HUES6 (cell line): ENCODE measurements around the gene SACM1L.

Source experiments
- H3K27ac ChIP-seq: 2 replicates; pipeline ENCODE4 v1.7.0; 2013; ENCODE audit warnings: low read depth, mild to moderate bottlenecking, low read length, inconsistent platforms
- H3K27me3 ChIP-seq: 2 replicates; pipeline ENCODE4 v1.6.1; 2013; ENCODE audit warnings: low read length; ENCODE audit not compliant: control insufficient read depth, insufficient read depth
- H3K36me3 ChIP-seq: 2 replicates; pipeline ENCODE4 v1.6.1; 2013; ENCODE audit warnings: low read length; ENCODE audit not compliant: control insufficient read depth, insufficient read depth
- H3K4me1 ChIP-seq: 2 replicates; pipeline ENCODE4 v1.6.1; 2013; ENCODE audit warnings: low read length; ENCODE audit not compliant: control insufficient read depth, insufficient read depth
- H3K4me3 ChIP-seq: 2 replicates; pipeline ENCODE4 v1.5.1; 2013; ENCODE audit warnings: low read depth, low read length
- H3K9ac ChIP-seq: one replicate; pipeline ENCODE4 v1.6.1; 2013; ENCODE audit warnings: mild to moderate bottlenecking, low read length
- H3K9me3 ChIP-seq: 2 replicates; pipeline ENCODE4 v1.6.1; 2013; ENCODE audit warnings: low read depth, low read length; ENCODE audit not compliant: control insufficient read depth, insufficient read depth

SACM1L gene

GRCh38 chr3:45670436-45670835, 18.8 kb upstream of the SACM1L start:
- H3K36me3 ChIP-seq: peaks cover 45% of the 10 kb centered on the region

GRCh38 chr3:45670991-45671390, 18.2 kb upstream of the SACM1L start:
- H3K9me3 ChIP-seq: no peaks in the 10 kb centered on the region
- H3K27me3 ChIP-seq: no peaks in the 10 kb centered on the region
- no peak overlapping the region for H3K4me3 ChIP-seq
- H3K36me3 ChIP-seq: peaks cover 41% of the 10 kb centered on the region
- H3K27ac ChIP-seq: no peak overlapping the region
- H3K9ac ChIP-seq: no peak overlapping the region
- peaks cover 14% of the 10 kb centered on the region for H3K4me1 ChIP-seq

More at GRCh38 chr3:45670436-45670835, 18.8 kb upstream of the SACM1L start:
- Histone ChIP-seq H3K27ac (no peak overlapping the region), H3K9ac (no peak overlapping the region), H3K27me3 (no peaks in the 10 kb centered on the region), H3K4me1 (peaks cover 14% of the 10 kb centered on the region), H3K9me3 (no peaks in the 10 kb centered on the region), H3K4me3 (no peak overlapping the region)

GRCh38 chr3:45673273-45673672, 15.9 kb upstream of the SACM1L start:
- peak overlapping the region; percentile 30 for H3K9ac ChIP-seq
- H3K4me1 ChIP-seq: peaks cover 31% of the 10 kb centered on the region
- peak overlapping the region; percentile 74; the same call in 1 of the 2 replicates for H3K27ac ChIP-seq
- H3K36me3 ChIP-seq: peaks cover 38% of the 10 kb centered on the region
- no peaks in the 10 kb centered on the region for H3K27me3 ChIP-seq
- no peaks in the 10 kb centered on the region for H3K9me3 ChIP-seq
- H3K4me3 ChIP-seq: no peak overlapping the region

- peak overlapping the region; percentile 31 for H3K9ac ChIP-seq
- peak overlapping the region; percentile 29; the same call in 1 of the 2 replicates for H3K27ac ChIP-seq
- no peak overlapping the region for H3K4me3 ChIP-seq
- no peaks in the 10 kb centered on the region for H3K27me3 ChIP-seq
- peaks cover 40% of the 10 kb centered on the region for H3K36me3 ChIP-seq
- H3K4me1 ChIP-seq: peaks cover 41% of the 10 kb centered on the region
- H3K9me3 ChIP-seq: no peaks in the 10 kb centered on the region
These were observed 12.7 kb upstream of the SACM1L start for GRCh38 chr3:45676325-45677032.

- Histone ChIP-seq H3K9ac (peak overlapping the region; percentile 31), H3K27ac (peak overlapping the region; percentile 29; the same call in 1 of the 2 replicates), H3K9me3 (no peaks in the 10 kb centered on the region), H3K4me3 (no peak overlapping the region), H3K27me3 (no peaks in the 10 kb centered on the region), H3K36me3 (peaks cover 39% of the 10 kb centered on the region), H3K4me1 (peaks cover 41% of the 10 kb centered on the region)
These were observed 12.2 kb upstream of the SACM1L start for GRCh38 chr3:45677033-45677446.

- Histone ChIP-seq H3K9me3 (peaks cover 7% of the 10 kb centered on the region), H3K4me3 (no peak overlapping the region), H3K27ac (0 out of 2 replicates have a peak overlapping the region, but pooled peaks have one; percentile 31), H3K9ac (peak overlapping the region; percentile 27), H3K4me1 (peaks cover 33% of the 10 kb centered on the region), H3K27me3 (no peaks in the 10 kb centered on the region), H3K36me3 (peaks cover 39% of the 10 kb centered on the region)
These were observed 11.4 kb upstream of the SACM1L start for GRCh38 chr3:45677841-45678240.

GRCh38 chr3:45679805-45680204, 9.4 kb upstream of the SACM1L start:
- Histone ChIP-seq H3K9me3 (peaks cover 12% of the 10 kb centered on the region), H3K9ac (peak overlapping the region; percentile 51), H3K4me1 (peaks cover 40% of the 10 kb centered on the region), H3K27me3 (no peaks in the 10 kb centered on the region), H3K27ac (peak overlapping the region; percentile 75; the same call in 1 of the 2 replicates), H3K4me3 (no peak overlapping the region), H3K36me3 (peaks cover 35% of the 10 kb centered on the region)

GRCh38 chr3:45681221-45681620, 8.0 kb upstream of the SACM1L start:
- H3K36me3 ChIP-seq: peaks cover 34% of the 10 kb centered on the region
- H3K9me3 ChIP-seq: peaks cover 12% of the 10 kb centered on the region
- H3K4me1 ChIP-seq: peaks cover 49% of the 10 kb centered on the region
- no peak overlapping the region for H3K27ac ChIP-seq
- H3K4me3 ChIP-seq: no peak overlapping the region
- H3K9ac ChIP-seq: no peak overlapping the region
- no peaks in the 10 kb centered on the region for H3K27me3 ChIP-seq

GRCh38 chr3:45681846-45682245, 7.3 kb upstream of the SACM1L start:
- Histone ChIP-seq H3K27ac (no peak overlapping the region), H3K4me1 (peaks cover 42% of the 10 kb centered on the region), H3K9ac (no peak overlapping the region), H3K4me3 (no peak overlapping the region), H3K27me3 (no peaks in the 10 kb centered on the region), H3K9me3 (peaks cover 12% of the 10 kb centered on the region), H3K36me3 (peaks cover 33% of the 10 kb centered on the region)

GRCh38 chr3:45682311-45682710, 6.9 kb upstream of the SACM1L start:
- H3K9ac ChIP-seq: no peak overlapping the region
- H3K4me3 ChIP-seq: no peak overlapping the region
- H3K36me3 ChIP-seq: peaks cover 28% of the 10 kb centered on the region
- H3K27ac ChIP-seq: no peak overlapping the region
- peaks cover 12% of the 10 kb centered on the region for H3K9me3 ChIP-seq
- H3K27me3 ChIP-seq: no peaks in the 10 kb centered on the region
- peaks cover 38% of the 10 kb centered on the region for H3K4me1 ChIP-seq

- peaks cover 33% of the 10 kb centered on the region for H3K4me1 ChIP-seq
- H3K27ac ChIP-seq: no peak overlapping the region
- no peak overlapping the region for H3K9ac ChIP-seq
- no peaks in the 10 kb centered on the region for H3K27me3 ChIP-seq
- no peak overlapping the region for H3K4me3 ChIP-seq
- H3K9me3 ChIP-seq: peaks cover 12% of the 10 kb centered on the region
- peaks cover 24% of the 10 kb centered on the region for H3K36me3 ChIP-seq
These were observed 6.4 kb upstream of the SACM1L start for GRCh38 chr3:45682786-45683185.
